ENCODE data around the gene CBY2. TPM values are rescaled to one million over a fixed set of nuclear protein-coding genes. Genes with fewer than 3 reads are reported as not detected.

CBY2 gene
- polyA plus RNA-seq, 1 experiment, result not detected

GRCh38 chr13:45691251-45691650 lies 10.9 kb upstream of the CBY2 start:
- ChIA-PET CTCF (no interaction called here), POLR2A (no interaction called here)
- Histone ChIP-seq H3K27me3 (ENCODE audit: control insufficient read depth, insufficient read depth, low read length) (peaks cover 7% of the 10 kb centered on the region), H3K9me3 (ENCODE audit: control insufficient read depth, insufficient read depth, low read length) (no peaks in the 10 kb centered on the region), H3K27ac (ENCODE audit: low read depth, low read length) (no peak overlapping the region), H3K4me3 (ENCODE audit: low read depth, low read length) (no peak overlapping the region)
- DNase-seq (ENCODE audit: low read depth, low spot score), result no peak
- no peak for TF ChIP-seq CTCF (IDR thresholded peaks at IDR 0.05; ENCODE audit: low read depth, low read length)

GRCh38 chr13:45691667-45692066 lies 10.5 kb upstream of the CBY2 start:
- POLR2A ChIA-PET, result no interaction called here
- no peak for DNase-seq (ENCODE audit: low read depth, low spot score)
- TF ChIP-seq CTCF (IDR thresholded peaks at IDR 0.05; ENCODE audit: low read depth, low read length), result no peak
- H3K27ac ChIP-seq (ENCODE audit: low read depth, low read length), result no peak overlapping the region
- H3K4me3 ChIP-seq (ENCODE audit: low read depth, low read length), result no peak overlapping the region
- H3K9me3 ChIP-seq (ENCODE audit: control insufficient read depth, insufficient read depth, low read length), result no peaks in the 10 kb centered on the region
- CTCF ChIA-PET, result interaction anchor here (0.8 kb wide), 1 partner anchor 100 kb away, joined by 3 read pairs; no protein-coding TSS in a partner anchor
- peaks cover 7% of the 10 kb centered on the region for H3K27me3 ChIP-seq (ENCODE audit: control insufficient read depth, insufficient read depth, low read length)

- DNase-seq (ENCODE audit: low read depth, low spot score), result no peak
- no peak overlapping the region for H3K27ac ChIP-seq (ENCODE audit: low read depth, low read length)
- no peaks in the 10 kb centered on the region for H3K9me3 ChIP-seq (ENCODE audit: control insufficient read depth, insufficient read depth, low read length)
- CTCF ChIA-PET, result no interaction called here
- H3K27me3 ChIP-seq (ENCODE audit: control insufficient read depth, insufficient read depth, low read length), result peaks cover 4% of the 10 kb centered on the region
- TF ChIP-seq CTCF (IDR thresholded peaks at IDR 0.05; ENCODE audit: low read depth, low read length), result no peak
- H3K4me3 ChIP-seq (ENCODE audit: low read depth, low read length), result no peak overlapping the region
- POLR2A ChIA-PET, result no interaction called here
These were observed 6.9 kb upstream of the CBY2 start for GRCh38 chr13:45695198-45695730.

GRCh38 chr13:45696610-45697226 lies 5.4 kb upstream of the CBY2 start:
- ChIA-PET CTCF (no interaction called here), POLR2A (no interaction called here)
- Histone ChIP-seq H3K9me3 (ENCODE audit: control insufficient read depth, insufficient read depth, low read length) (no peaks in the 10 kb centered on the region), H3K27ac (ENCODE audit: low read depth, low read length) (no peak overlapping the region), H3K4me3 (ENCODE audit: low read depth, low read length) (no peak overlapping the region), H3K27me3 (ENCODE audit: control insufficient read depth, insufficient read depth, low read length) (no peaks in the 10 kb centered on the region)
- no peak for DNase-seq (ENCODE audit: low read depth, low spot score)
- no peak for TF ChIP-seq CTCF (IDR thresholded peaks at IDR 0.05; ENCODE audit: low read depth, low read length)

- CTCF ChIA-PET, result interaction anchor here (1.3 kb wide), 1 partner anchor 78 kb away, joined by 4 read pairs; no protein-coding TSS in a partner anchor
These were observed 884 bp upstream of the CBY2 start for GRCh38 chr13:45700971-45701900.

More at GRCh38 chr13:45700971-45701900, 884 bp upstream of the CBY2 start:
- TF ChIP-seq CTCF (IDR thresholded peaks at IDR 0.05; ENCODE audit: low read depth, low read length), result no peak
- Histone ChIP-seq H3K27me3 (ENCODE audit: control insufficient read depth, insufficient read depth, low read length) (peaks cover 3% of the 10 kb centered on the region), H3K27ac (ENCODE audit: low read depth, low read length) (no peak overlapping the region), H3K4me3 (ENCODE audit: low read depth, low read length) (no peak overlapping the region), H3K9me3 (ENCODE audit: control insufficient read depth, insufficient read depth, low read length) (no peaks in the 10 kb centered on the region)
- no peak for DNase-seq (ENCODE audit: low read depth, low spot score)
- POLR2A ChIA-PET, result no interaction called here

Data from AG04450 (cell line).